ENCODE results near the gene SCN9A.

The SCN9A gene

DNA sequence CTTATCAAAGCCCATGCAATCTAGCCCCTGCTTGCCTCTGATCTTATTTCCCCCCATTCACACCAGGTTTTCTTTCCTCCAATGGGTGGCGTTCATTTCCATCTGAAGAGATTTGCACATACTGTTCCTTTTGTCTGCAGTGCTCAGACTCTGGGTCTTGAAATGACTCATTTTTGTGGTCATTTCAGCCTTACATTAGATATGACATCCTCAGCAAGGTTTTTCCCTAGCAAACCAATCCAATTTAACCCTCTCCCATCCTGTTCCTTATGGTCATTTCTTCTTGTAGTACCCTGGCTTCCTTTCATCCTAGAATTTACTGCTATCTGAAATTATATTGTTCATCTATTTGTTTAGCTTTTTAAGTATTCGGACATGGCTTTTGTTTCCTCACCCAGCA lies 205.4 kb downstream of the SCN9A start:
- no peak overlapping the region for H3K4me3 ChIP-seq (ENCODE audit: low read depth, low read length)
- TF ChIP-seq, protein P1, sequence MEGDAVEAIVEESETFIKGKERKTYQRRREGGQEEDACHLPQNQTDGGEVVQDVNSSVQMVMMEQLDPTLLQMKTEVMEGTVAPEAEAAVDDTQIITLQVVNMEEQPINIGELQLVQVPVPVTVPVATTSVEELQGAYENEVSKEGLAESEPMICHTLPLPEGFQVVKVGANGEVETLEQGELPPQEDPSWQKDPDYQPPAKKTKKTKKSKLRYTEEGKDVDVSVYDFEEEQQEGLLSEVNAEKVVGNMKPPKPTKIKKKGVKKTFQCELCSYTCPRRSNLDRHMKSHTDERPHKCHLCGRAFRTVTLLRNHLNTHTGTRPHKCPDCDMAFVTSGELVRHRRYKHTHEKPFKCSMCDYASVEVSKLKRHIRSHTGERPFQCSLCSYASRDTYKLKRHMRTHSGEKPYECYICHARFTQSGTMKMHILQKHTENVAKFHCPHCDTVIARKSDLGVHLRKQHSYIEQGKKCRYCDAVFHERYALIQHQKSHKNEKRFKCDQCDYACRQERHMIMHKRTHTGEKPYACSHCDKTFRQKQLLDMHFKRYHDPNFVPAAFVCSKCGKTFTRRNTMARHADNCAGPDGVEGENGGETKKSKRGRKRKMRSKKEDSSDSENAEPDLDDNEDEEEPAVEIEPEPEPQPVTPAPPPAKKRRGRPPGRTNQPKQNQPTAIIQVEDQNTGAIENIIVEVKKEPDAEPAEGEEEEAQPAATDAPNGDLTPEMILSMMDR (IDR thresholded peaks at IDR 0.05; ENCODE audit: control insufficient read depth, extremely low read depth, insufficient read depth), result no peak
- DNase-seq (ENCODE audit: low read depth), result no peak

DNA sequence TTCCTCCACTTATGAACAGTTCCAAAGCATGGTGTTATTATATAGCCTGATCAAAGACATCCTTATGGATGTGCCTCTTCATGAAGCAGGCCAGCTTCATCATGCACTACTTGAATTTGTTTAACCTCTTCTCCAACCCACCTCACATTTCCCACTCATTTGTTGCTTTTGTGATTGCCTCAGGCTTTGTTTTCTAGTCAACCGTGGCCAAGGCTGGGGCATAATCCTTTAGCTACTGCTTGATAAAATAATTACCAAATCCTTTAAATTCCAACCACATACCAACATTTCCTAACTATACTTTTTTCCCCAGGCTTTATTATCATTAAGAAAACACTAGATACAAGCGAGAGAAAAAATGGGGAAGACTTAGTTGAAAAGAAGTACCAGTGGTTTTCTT lies 208.3 kb downstream of the SCN9A start:
- DNase-seq (ENCODE audit: low read depth), result no peak
- TF ChIP-seq, protein P1 (IDR thresholded peaks at IDR 0.05; ENCODE audit: control insufficient read depth, extremely low read depth, insufficient read depth), result no peak
- H3K4me3 ChIP-seq (ENCODE audit: low read depth, low read length), result no peak overlapping the region

DNA sequence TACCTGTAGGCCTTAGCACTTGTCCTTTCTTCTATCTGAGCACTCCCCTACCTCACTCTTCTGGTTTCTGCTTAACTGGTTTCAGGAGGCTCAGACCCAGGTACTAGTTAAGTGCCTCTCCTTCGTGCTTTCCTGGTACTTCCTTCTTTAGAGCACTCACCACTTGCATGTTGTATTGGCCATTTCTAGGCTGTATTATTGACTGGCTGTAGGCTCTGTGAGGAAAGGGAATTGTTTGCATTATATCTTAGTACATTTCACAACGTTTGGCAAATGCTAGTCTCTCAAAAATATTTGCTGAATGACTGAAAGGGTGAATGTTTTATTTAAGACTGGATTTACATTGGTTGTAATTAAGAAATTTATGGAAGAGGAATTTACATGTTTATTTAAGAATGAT lies 212.0 kb downstream of the SCN9A start:
- no peak for DNase-seq (ENCODE audit: low read depth)
- H3K4me3 ChIP-seq (ENCODE audit: low read depth, low read length), result no peak overlapping the region
- TF ChIP-seq, protein P1 (IDR thresholded peaks at IDR 0.05; ENCODE audit: control insufficient read depth, extremely low read depth, insufficient read depth), result no peak

DNA sequence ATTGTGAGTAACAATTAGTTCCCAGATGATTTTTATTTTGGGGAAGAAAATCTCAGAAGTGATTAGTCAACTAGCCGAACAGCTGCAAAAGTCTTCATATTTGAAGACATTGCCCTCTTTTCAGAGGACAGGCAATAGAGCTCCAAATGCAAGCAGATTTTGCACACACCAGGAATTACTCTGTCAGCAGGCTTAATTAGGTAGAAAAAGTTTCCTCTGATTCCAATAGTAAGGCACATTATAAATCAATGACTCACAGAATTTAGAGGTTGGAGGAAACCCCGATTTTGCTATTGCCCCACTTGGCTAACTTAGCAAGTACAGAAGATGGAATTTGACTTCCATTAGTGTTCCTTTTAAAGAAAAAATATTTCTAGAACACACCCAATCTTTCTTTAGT lies 217.2 kb downstream of the SCN9A start:
- H3K4me3 ChIP-seq (ENCODE audit: low read depth, low read length), result no peak overlapping the region
- no peak for DNase-seq (ENCODE audit: low read depth)

DNA sequence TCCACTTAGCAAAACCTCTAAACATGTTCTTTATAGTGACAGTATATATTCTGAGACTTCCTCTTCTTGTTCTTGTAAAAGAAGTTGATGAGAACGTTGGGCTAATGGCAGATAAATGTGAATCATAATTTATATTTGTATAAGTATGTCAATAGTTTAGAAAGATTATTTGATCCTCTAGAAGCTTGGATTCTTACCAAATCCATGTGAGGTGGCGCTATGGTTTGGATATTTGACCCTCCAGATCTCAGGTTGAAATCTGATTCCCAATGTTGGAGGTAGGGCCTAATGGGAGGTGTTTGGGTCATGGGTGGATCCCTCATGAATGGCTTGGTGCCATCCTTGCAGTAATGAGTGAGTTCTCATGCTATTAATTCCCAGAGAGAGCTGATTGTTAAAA lies 218.2 kb downstream of the SCN9A start:
- TF ChIP-seq, protein P1 (IDR thresholded peaks at IDR 0.05; ENCODE audit: control insufficient read depth, extremely low read depth, insufficient read depth), result no peak
- DNase-seq (ENCODE audit: low read depth), result peak; percentile 93

More for the DNA sequence above, 217.2 kb downstream of the SCN9A start:
- TF ChIP-seq, protein P1 (IDR thresholded peaks at IDR 0.05; ENCODE audit: control insufficient read depth, extremely low read depth, insufficient read depth), result no peak

DNA sequence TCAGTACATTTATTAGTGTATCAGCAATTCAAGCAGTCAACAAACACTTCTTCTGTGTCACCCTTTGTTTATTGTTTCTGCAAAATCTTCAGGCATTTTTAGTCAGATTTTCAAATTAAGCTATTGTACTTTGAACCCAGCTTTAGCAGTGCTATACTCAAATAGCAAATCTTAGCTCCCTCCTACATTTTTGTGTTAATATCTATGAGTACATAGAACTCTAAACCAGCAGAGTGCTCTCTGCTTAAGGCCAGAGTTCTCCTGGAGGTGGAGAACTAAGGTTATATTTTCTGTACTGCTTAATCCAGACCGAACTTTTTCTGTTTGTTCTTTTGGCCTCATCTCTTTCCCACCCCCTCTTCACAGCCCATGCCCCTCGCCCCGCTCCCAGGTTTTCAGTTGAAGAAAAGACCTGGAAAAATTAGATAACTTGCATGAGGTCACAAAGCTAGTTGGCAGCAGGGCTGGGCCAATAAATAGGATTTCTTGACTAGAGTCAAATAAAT lies 218.7 kb downstream of the SCN9A start:
- TF ChIP-seq, protein P1 (IDR thresholded peaks at IDR 0.05; ENCODE audit: control insufficient read depth, extremely low read depth, insufficient read depth), result no peak
- no peak overlapping the region for H3K4me3 ChIP-seq (ENCODE audit: low read depth, low read length)
- no peak for DNase-seq (ENCODE audit: low read depth)

More for the DNA sequence above, 218.2 kb downstream of the SCN9A start:
- H3K4me3 ChIP-seq (ENCODE audit: low read depth, low read length), result no peak overlapping the region

DNA sequence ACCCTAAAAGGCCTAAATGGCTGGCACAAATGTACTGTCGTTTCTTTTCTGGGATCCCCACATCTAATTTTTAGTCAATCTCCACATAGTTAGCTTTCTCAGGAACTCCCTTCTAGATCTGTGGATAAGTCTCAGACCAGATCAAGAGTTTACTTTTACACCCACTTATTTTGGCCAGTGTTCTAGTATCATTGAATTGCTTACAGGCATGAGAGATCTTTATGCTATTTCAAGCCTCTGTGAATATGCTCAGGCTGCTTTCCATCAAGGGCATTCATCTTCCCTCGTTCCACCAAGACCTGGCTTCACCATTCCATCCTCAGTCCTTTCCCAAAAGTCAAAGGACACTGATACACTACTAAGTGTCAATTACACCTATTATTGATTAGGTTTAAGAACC lies 220.2 kb downstream of the SCN9A start:
- no peak overlapping the region for H3K4me3 ChIP-seq (ENCODE audit: low read depth, low read length)
- no peak for DNase-seq (ENCODE audit: low read depth)
- TF ChIP-seq, protein P1 (IDR thresholded peaks at IDR 0.05; ENCODE audit: control insufficient read depth, extremely low read depth, insufficient read depth), result no peak

Measured in LNCaP clone FGC (cell line).